HUDEP-2 (cell line): ENCODE results near the gene HYAL4.
"Not testable (repeated sequence)": the region's sequence is repeated elsewhere in the genome, so short reads cannot be mapped to it uniquely, and the experiment has no call there.

Experiments used
- DNase-seq, 76 experiments: peaks; one replicate each; lab custom pipeline; 2025; ENCODE audit not compliant: unreplicated experiment in 76 of 76; lab: John Stamatoyannopoulos, UW

HYAL4 gene

GRCh38 chr7:123894753-123895152, 49.8 kb downstream of the HYAL4 start:
- not testable (repeated sequence) for DNase-seq

- DNase-seq, result no peak
Measured at GRCh38 chr7:123901101-123901500, 56.1 kb downstream of the HYAL4 start.

GRCh38 chr7:123905714-123906113, 60.7 kb downstream of the HYAL4 start:
- no peak for DNase-seq

GRCh38 chr7:123916240-123916724, 71.3 kb downstream of the HYAL4 start:
- no peak for DNase-seq

- DNase-seq, result no peak
Measured at GRCh38 chr7:123917878-123918277, 72.9 kb downstream of the HYAL4 start.

- no peak for DNase-seq
Measured at GRCh38 chr7:123918309-123918708, 73.3 kb downstream of the HYAL4 start.

- no peak for DNase-seq
Measured at GRCh38 chr7:123923599-123923998, 78.6 kb downstream of the HYAL4 start.

GRCh38 chr7:123924941-123925340, 80.0 kb downstream of the HYAL4 start, which contains the start of gene SPAM1:
Gene SPAM1 (plus strand): TSS chr7:123925241. CDS start chr7:123953571, 28,330 bp downstream.
- no peak for DNase-seq
